Uterus (tissue), 2 donors: Measurements from ENCODE around the gene NTF3.

ENCODE experiments used
- POLR2A ChIP-seq, 2 donors: fragments of 450-650 bp; IDR thresholded peaks; one replicate each; pipeline ENCODE4 v1.6.1; 2016; ENCODE audit warnings: antibody characterized with exemption in 2 of 2, mild to moderate bottlenecking in 1 of 2, moderate library complexity in 1 of 2
- TF ChIP-seq, protein P1 (sequence below), 4 experiments: fragments of 200-600 bp in 2 of 4; fragments of 450-650 bp in 2 of 4; sonication (generic) in 2 of 4; IDR thresholded peaks; one replicate each; pipeline ENCODE4 v1.5.1; 2016 to 2019; ENCODE audit warnings: antibody characterized with exemption in 4 of 4, mild to moderate bottlenecking in 2 of 4, moderate library complexity in 1 of 4

DNA sequence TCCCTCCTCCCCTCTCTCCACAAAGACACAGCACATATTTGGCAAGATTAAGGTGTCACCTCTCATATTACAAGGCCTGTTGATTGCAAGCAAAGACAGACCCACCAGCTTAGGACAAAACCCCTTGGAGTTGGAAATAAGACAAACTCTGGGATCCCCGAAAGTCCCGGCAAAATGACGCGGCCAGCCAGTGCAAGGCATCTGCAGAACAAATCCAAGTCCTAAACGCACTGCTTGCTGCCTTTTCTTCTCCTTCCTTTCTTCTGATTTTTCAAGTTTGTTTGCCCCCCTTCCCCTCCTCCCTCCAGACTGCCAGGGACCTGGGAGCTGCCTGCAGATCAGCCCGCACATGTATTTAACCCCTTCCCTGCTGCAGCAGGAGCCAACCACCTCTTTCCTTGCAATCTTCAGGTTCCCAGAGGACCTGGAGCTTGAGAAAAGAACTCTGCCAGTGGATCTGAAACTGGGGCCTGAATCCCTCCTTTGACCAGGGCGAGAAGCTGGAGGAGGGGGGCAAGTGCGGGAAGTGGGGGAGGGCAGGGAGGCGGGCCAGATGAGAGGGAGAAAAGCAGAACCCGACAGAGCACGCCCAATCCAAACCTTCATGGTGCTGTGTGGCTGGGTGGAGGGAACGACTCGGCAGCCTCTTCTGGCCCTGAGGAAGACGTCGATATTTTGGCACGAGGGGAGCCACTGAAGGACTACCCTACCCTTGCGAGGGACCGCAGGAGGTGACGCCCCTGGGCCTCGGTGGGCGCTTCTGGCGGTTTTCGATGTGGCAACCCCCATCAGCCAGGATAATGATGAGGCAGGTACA, 2.0 kb upstream of the NTF3 start:
- TF ChIP-seq, protein P1, sequence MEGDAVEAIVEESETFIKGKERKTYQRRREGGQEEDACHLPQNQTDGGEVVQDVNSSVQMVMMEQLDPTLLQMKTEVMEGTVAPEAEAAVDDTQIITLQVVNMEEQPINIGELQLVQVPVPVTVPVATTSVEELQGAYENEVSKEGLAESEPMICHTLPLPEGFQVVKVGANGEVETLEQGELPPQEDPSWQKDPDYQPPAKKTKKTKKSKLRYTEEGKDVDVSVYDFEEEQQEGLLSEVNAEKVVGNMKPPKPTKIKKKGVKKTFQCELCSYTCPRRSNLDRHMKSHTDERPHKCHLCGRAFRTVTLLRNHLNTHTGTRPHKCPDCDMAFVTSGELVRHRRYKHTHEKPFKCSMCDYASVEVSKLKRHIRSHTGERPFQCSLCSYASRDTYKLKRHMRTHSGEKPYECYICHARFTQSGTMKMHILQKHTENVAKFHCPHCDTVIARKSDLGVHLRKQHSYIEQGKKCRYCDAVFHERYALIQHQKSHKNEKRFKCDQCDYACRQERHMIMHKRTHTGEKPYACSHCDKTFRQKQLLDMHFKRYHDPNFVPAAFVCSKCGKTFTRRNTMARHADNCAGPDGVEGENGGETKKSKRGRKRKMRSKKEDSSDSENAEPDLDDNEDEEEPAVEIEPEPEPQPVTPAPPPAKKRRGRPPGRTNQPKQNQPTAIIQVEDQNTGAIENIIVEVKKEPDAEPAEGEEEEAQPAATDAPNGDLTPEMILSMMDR (IDR thresholded peaks at IDR 0.05) = no peak
- no peak for TF ChIP-seq POLR2A (IDR thresholded peaks at IDR 0.05)
